Trophoblast cell (in vitro differentiated cells and primary cell): Measurements from ENCODE around the gene ABCC4.
"Not testable (repeated sequence)": the region's sequence is repeated elsewhere in the genome, so short reads cannot be mapped to it uniquely, and the experiment has no call there.

Experiments
- DNase-seq, 2 donors: peaks; one replicate each; pipeline ENCODE4 v3.0.0-alpha.2; 2016
- H2AFZ ChIP-seq: 2 replicates; pipeline ENCODE4 v1.6.1; 2013; ENCODE audit warnings: low read length, moderate library complexity, mild to moderate bottlenecking; ENCODE audit not compliant: insufficient read depth, poor library complexity
- H2AK5ac ChIP-seq: 2 replicates; pipeline ENCODE4 v1.6.1; 2013; ENCODE audit warnings: mild to moderate bottlenecking, low read length
- H2BK120ac ChIP-seq: 2 replicates; pipeline ENCODE4 v1.6.1; 2013; ENCODE audit warnings: low read length, mild to moderate bottlenecking, moderate library complexity; ENCODE audit not compliant: insufficient read depth, poor library complexity
- H2BK12ac ChIP-seq: 2 replicates; pipeline ENCODE4 v1.6.1; 2013; ENCODE audit warnings: mild to moderate bottlenecking, low read length, moderate library complexity
- H2BK5ac ChIP-seq: 2 replicates; pipeline ENCODE4 v1.6.1; 2013; ENCODE audit warnings: low read length, low read depth, moderate library complexity, mild to moderate bottlenecking; ENCODE audit not compliant: poor library complexity
- H3K14ac ChIP-seq: 2 replicates; pipeline ENCODE4 v1.6.1; 2013; ENCODE audit warnings: mild to moderate bottlenecking, low read length
- H3K18ac ChIP-seq: 2 replicates; pipeline ENCODE4 v1.6.1; 2013; ENCODE audit warnings: mild to moderate bottlenecking, low read length
- H3K23ac ChIP-seq: 2 replicates; pipeline ENCODE4 v1.6.1; 2013; ENCODE audit warnings: low read length
- H3K27ac ChIP-seq: 2 replicates; pipeline ENCODE4 v1.5.1; 2013; ENCODE audit warnings: low read depth, mild to moderate bottlenecking, inconsistent platforms, low read length, moderate library complexity
- H3K27me3 ChIP-seq: 2 replicates; pipeline ENCODE4 v1.6.1; 2013; ENCODE audit warnings: inconsistent platforms, mild to moderate bottlenecking, low read length, moderate library complexity; ENCODE audit not compliant: insufficient read depth
- H3K36me3 ChIP-seq, 2 experiments: 1 replicate in 1 of 2; 2 replicates in 1 of 2; pipeline ENCODE4 v1.6.1; 2013; ENCODE audit warnings: low read length in 2 of 2, mild to moderate bottlenecking in 2 of 2, moderate library complexity in 1 of 2; ENCODE audit not compliant: insufficient read depth in 2 of 2, control insufficient read depth in 1 of 2
- H3K4ac ChIP-seq: 2 replicates; pipeline ENCODE4 v1.6.1; 2013; ENCODE audit warnings: low read depth, mild to moderate bottlenecking, low read length, moderate library complexity
- H3K4me1 ChIP-seq, 2 experiments: 1 replicate in 1 of 2; 2 replicates in 1 of 2; pipeline ENCODE4 v1.6.1; 2013; ENCODE audit warnings: low read length in 2 of 2, mild to moderate bottlenecking in 2 of 2, moderate library complexity in 1 of 2; ENCODE audit not compliant: insufficient read depth in 2 of 2, control insufficient read depth in 1 of 2
- H3K4me2 ChIP-seq: 2 replicates; pipeline ENCODE4 v1.6.1; 2013; ENCODE audit warnings: inconsistent platforms, mild to moderate bottlenecking, low read length, moderate library complexity
- H3K4me3 ChIP-seq: 2 replicates; pipeline ENCODE4 v1.5.1; 2013; ENCODE audit warnings: mild to moderate bottlenecking, low read depth, low read length, inconsistent platforms
- H3K79me1 ChIP-seq: one replicate; pipeline ENCODE4 v1.6.1; 2013; ENCODE audit warnings: low read length
- H3K79me2 ChIP-seq: 2 replicates; pipeline ENCODE4 v1.6.1; 2013; ENCODE audit warnings: low read length, mild to moderate bottlenecking; ENCODE audit not compliant: control insufficient read depth, insufficient read depth, poor library complexity
- H3K9ac ChIP-seq: 2 replicates; pipeline ENCODE4 v1.6.1; 2013; ENCODE audit warnings: mild to moderate bottlenecking, low read length
- H3K9me3 ChIP-seq: 2 replicates; pipeline ENCODE4 v1.6.1; 2013; ENCODE audit warnings: low read depth, mild to moderate bottlenecking, control low read depth, inconsistent platforms, low read length; ENCODE audit not compliant: insufficient read depth
- H4K12ac ChIP-seq: 2 replicates; pipeline ENCODE4 v1.6.1; 2013; ENCODE audit warnings: low read depth, mild to moderate bottlenecking, low read length, moderate library complexity
- H4K8ac ChIP-seq: 2 replicates; pipeline ENCODE4 v1.6.1; 2013; ENCODE audit warnings: low read depth, mild to moderate bottlenecking, low read length, moderate library complexity
- H4K91ac ChIP-seq: one replicate; pipeline ENCODE4 v1.6.1; 2013; ENCODE audit warnings: low read depth, mild to moderate bottlenecking, low read length, moderate library complexity
- WGBS: extraction: QIAGEN DNeasy Blood & Tissue Kit; methylation state at CpG from one replicate; pipeline ENCODE4 v1.1.7; 2013; ENCODE audit warnings: missing lambda C conversion rate; ENCODE audit not compliant: insufficient read length, insufficient coverage; ENCODE audit errors: extremely low coverage; 5-methylcytosine and 5-hydroxymethylcytosine counted together

The ABCC4 gene

DNA sequence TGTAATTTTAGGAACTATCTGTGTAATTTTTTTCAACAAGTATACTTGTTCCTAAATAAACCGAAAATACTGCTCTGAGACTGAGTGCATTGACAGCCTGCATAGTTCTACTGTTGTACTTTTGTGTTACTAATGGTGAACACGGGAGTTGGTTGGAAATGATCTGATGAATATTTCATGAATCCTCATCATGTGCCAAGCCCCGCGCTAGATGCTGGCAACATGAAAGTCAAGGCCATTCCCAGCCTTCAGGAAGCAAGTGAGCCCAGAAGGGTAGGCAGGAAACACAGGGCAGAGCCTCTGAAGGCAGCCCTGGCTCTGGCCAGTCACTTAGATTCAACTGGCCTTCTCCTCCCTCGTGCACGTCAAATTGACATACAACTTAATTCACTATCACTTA, 106.1 kb downstream of the ABCC4 start:
- Histone ChIP-seq H3K9ac (no peak overlapping the region), H2BK12ac (no peak overlapping the region), H3K18ac (no peak overlapping the region), H4K91ac (no peak overlapping the region), H3K14ac (no peak overlapping the region), H4K12ac (no peak overlapping the region), H3K27me3 (no peaks in the 10 kb centered on the region), H3K4me1 (no peaks in the 10 kb centered on the region), H3K27ac (no peak overlapping the region), H3K4me3 (no peak overlapping the region), H3K23ac (no peak overlapping the region), H3K4me2 (no peak overlapping the region), H3K79me2 (no peaks in the 10 kb centered on the region), H3K4ac (no peak overlapping the region), H2AFZ (peak overlapping the region; percentile 35), H2AK5ac (no peak overlapping the region), H3K9me3 (no peaks in the 10 kb centered on the region), H2BK5ac (no peak overlapping the region), H4K8ac (no peak overlapping the region), H3K79me1 (no peaks in the 10 kb centered on the region), H3K36me3 (no peaks in the 10 kb centered on the region), H2BK120ac (no peak overlapping the region)
- no peak for DNase-seq
- WGBS, result no CpG with 5 or more reads among the region's 6 CpGs

GRCh38 chr13:95193509-95194230, 107.6 kb downstream of the ABCC4 start:
- Histone ChIP-seq H4K91ac (no peak overlapping the region), H3K9me3 (no peaks in the 10 kb centered on the region), H3K36me3 (no peaks in the 10 kb centered on the region), H2BK5ac (no peak overlapping the region), H3K18ac (no peak overlapping the region), H3K27me3 (no peaks in the 10 kb centered on the region), H3K27ac (no peak overlapping the region), H2BK120ac (no peak overlapping the region), H3K4me2 (no peak overlapping the region), H3K79me2 (no peaks in the 10 kb centered on the region), H3K4me1 (no peaks in the 10 kb centered on the region), H2BK12ac (no peak overlapping the region), H2AK5ac (no peak overlapping the region), H3K14ac (no peak overlapping the region), H4K12ac (no peak overlapping the region), H3K79me1 (no peaks in the 10 kb centered on the region), H3K9ac (no peak overlapping the region), H3K4me3 (no peak overlapping the region), H2AFZ (no peak overlapping the region), H4K8ac (no peak overlapping the region), H3K23ac (no peak overlapping the region), H3K4ac (no peak overlapping the region)
- DNase-seq, result peak in 1 of 2 donors; percentile 85
- WGBS, result no CpG with 5 or more reads among the region's 13 CpGs

DNA sequence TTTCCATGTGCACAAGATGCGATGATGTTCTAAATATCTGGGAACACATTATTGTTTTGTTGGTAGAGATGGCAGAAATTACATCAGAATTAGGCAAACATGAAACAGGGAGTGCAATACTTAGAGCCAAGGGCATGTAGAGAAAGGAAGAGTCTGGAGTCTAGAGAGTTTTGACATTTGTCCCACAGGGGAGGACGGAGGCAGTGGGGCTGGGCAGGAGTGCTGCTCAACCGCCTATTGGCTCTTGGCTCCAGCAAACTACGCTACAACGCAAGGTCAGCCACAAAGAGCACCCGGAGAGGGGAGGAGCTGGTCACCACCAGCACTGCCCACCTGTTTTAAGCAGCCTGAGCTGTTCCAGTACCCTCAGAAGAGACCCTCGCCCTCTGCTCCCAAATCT, 108.3 kb downstream of the ABCC4 start:
- Histone ChIP-seq H3K36me3 (no peaks in the 10 kb centered on the region), H3K23ac (no peak overlapping the region), H3K14ac (no peak overlapping the region), H3K4ac (no peak overlapping the region), H2BK12ac (no peak overlapping the region), H3K9ac (no peak overlapping the region), H2BK5ac (no peak overlapping the region), H3K79me2 (no peaks in the 10 kb centered on the region), H2BK120ac (no peak overlapping the region), H3K18ac (no peak overlapping the region), H2AK5ac (no peak overlapping the region), H3K9me3 (no peaks in the 10 kb centered on the region), H4K91ac (no peak overlapping the region), H4K12ac (no peak overlapping the region), H3K27me3 (no peaks in the 10 kb centered on the region), H3K4me3 (no peak overlapping the region), H3K4me1 (no peaks in the 10 kb centered on the region), H4K8ac (no peak overlapping the region), H3K27ac (no peak overlapping the region), H2AFZ (no peak overlapping the region), H3K4me2 (no peak overlapping the region), H3K79me1 (no peaks in the 10 kb centered on the region)
- no CpG with 5 or more reads among the region's 7 CpGs for WGBS
- peak in 1 of 2 donors; percentile 61 for DNase-seq

- not testable (repeated sequence) for H3K18ac ChIP-seq, H4K8ac ChIP-seq, H2BK120ac ChIP-seq, H3K27ac ChIP-seq, H2BK12ac ChIP-seq, H3K9me3 ChIP-seq, H3K27me3 ChIP-seq, H2AK5ac ChIP-seq, H3K79me1 ChIP-seq, H3K4me1 ChIP-seq, H3K79me2 ChIP-seq, H2BK5ac ChIP-seq, H4K12ac ChIP-seq, DNase-seq, H3K4ac ChIP-seq, H3K9ac ChIP-seq, H4K91ac ChIP-seq, H3K4me3 ChIP-seq, H3K14ac ChIP-seq, H3K23ac ChIP-seq, H3K36me3 ChIP-seq, H2AFZ ChIP-seq, H3K4me2 ChIP-seq
- WGBS, result no CpG with 5 or more reads among the region's 5 CpGs
Measured at GRCh38 chr13:95192564-95192945, 108.7 kb downstream of the ABCC4 start.
